H1 (cell line): ENCODE data around the gene AFAP1L2. TPM values are rescaled to one million over a fixed set of nuclear protein-coding genes. Genes with fewer than 3 reads are reported as not detected.

ENCODE experiments used
- CTCF ChIA-PET: fragments of 300-600 bp; sonication (Branson Sonifier 250); formaldehyde crosslinking; loops from one replicate; lab custom pipeline; 2021; ENCODE audit not compliant: partially characterized antibody; lab: Charles Lee
- POLR2A ChIA-PET: fragments of 300-600 bp; sonication (Branson Sonifier 250); formaldehyde crosslinking; loops from one replicate; lab custom pipeline; 2021; ENCODE audit warnings: inconsistent platforms; ENCODE audit not compliant: partially characterized antibody; lab: Charles Lee
- DNase-seq, 2 experiments: peaks; one replicate each; pipeline versions ENCODE4 v3.0.0 to v3.0.0-alpha.2; 2010 to 2022; ENCODE audit warnings: low spot score in 2 of 2, low read depth in 1 of 2, mixed read lengths in 1 of 2
- FAIRE-seq: peaks from 2 replicates; lab custom pipeline; 2011; peaks lifted over from hg19 to GRCh38; lab: Jason Lieb, UNC
- H2AFZ ChIP-seq: 2 replicates; pipeline ENCODE4 v1.8.1; 2012; ENCODE audit warnings: low read length, inconsistent platforms
- H2AK5ac ChIP-seq: 2 replicates; pipeline ENCODE4 v1.6.1; 2013; ENCODE audit warnings: low read depth, low read length
- H2BK120ac ChIP-seq: replicated peaks from 2 replicates; pipeline ENCODE3; 2013; ENCODE audit warnings: low read depth, low read length, inconsistent platforms
- H2BK12ac ChIP-seq: 2 replicates; pipeline ENCODE4 v1.6.1; 2013; ENCODE audit warnings: low read depth, low read length
- H2BK15ac ChIP-seq: 2 replicates; pipeline ENCODE4 v1.6.1; 2013; ENCODE audit warnings: low read length
- H2BK20ac ChIP-seq: 2 replicates; pipeline ENCODE4 v1.6.1; 2013; ENCODE audit warnings: low read length
- H2BK5ac ChIP-seq: 2 replicates; pipeline ENCODE4 v1.6.1; 2013; ENCODE audit warnings: low read depth, low read length
- H3K14ac ChIP-seq: 2 replicates; pipeline ENCODE4 v1.6.1; 2013; ENCODE audit warnings: inconsistent platforms; ENCODE audit not compliant: insufficient read length
- H3K18ac ChIP-seq: 2 replicates; pipeline ENCODE4 v1.6.1; 2013; ENCODE audit warnings: low read length; ENCODE audit errors: extremely low read depth
- H3K23ac ChIP-seq: 2 replicates; pipeline ENCODE4 v1.6.1; 2013; ENCODE audit warnings: inconsistent platforms; ENCODE audit not compliant: insufficient read length
- H3K23me2 ChIP-seq: 2 replicates; pipeline ENCODE4 v1.6.1; 2013; ENCODE audit warnings: low read depth, low read length
- H3K27ac ChIP-seq: 2 replicates; pipeline ENCODE4 v1.6.1; 2011; ENCODE audit warnings: low read depth, low read length, inconsistent platforms
- H3K27me3 ChIP-seq, 4 experiments: replicated peaks in 1 of 4; 1 replicate in 1 of 4; 2 replicates in 3 of 4; pipeline versions ENCODE4 v1.6.1 to v1.8.1; 2011 to 2013; ENCODE audit warnings: low read length in 3 of 4, mild to moderate bottlenecking in 3 of 4, inconsistent platforms in 2 of 4, mixed read lengths in 2 of 4, moderate library complexity in 1 of 4; ENCODE audit not compliant: control insufficient read depth in 3 of 4, insufficient read depth in 3 of 4; ENCODE audit errors: extremely low read depth in 1 of 4
- H3K36me3 ChIP-seq, 4 experiments: 2 replicates each; pipeline versions ENCODE4 v1.6.1 to v1.8.1; 2011 to 2013; ENCODE audit warnings: mild to moderate bottlenecking in 4 of 4, low read length in 3 of 4, moderate library complexity in 2 of 4, control low read depth in 1 of 4, inconsistent platforms in 1 of 4; ENCODE audit not compliant: insufficient read depth in 4 of 4, control insufficient read depth in 2 of 4
- H3K4ac ChIP-seq: replicated peaks from 2 replicates; pipeline ENCODE3; 2013; ENCODE audit warnings: low read length, low read depth, mixed read lengths, inconsistent platforms; ENCODE audit not compliant: insufficient read length
- H3K4me1 ChIP-seq, 4 experiments: replicated peaks in 1 of 4; 1 replicate in 1 of 4; 2 replicates in 3 of 4; pipeline versions ENCODE4 v1.6.1 to v1.8.1; 2011 to 2013; ENCODE audit warnings: low read length in 3 of 4, inconsistent platforms in 2 of 4, mixed read lengths in 1 of 4; ENCODE audit not compliant: insufficient read depth in 4 of 4, control insufficient read depth in 3 of 4
- H3K4me2 ChIP-seq, 2 experiments: 2 replicates each; pipeline versions ENCODE4 v1.6.1 to v1.8.1; 2011 to 2013; ENCODE audit warnings: low read depth in 2 of 2, low read length in 2 of 2, control low read depth in 1 of 2, inconsistent platforms in 1 of 2, mild to moderate bottlenecking in 1 of 2; ENCODE audit not compliant: insufficient read depth in 1 of 2
- H3K4me3 ChIP-seq, 4 experiments: fragments of 200-600, 300-600 bp in 1 of 4; sonication (generic), shearing (Covaris generic), sonication (Bioruptor Twin) in 1 of 4; 2 replicates each; pipeline versions ENCODE4 v1.5.1 to v1.8.1; 2011 to 2016; ENCODE audit warnings: low read length in 4 of 4, low read depth in 3 of 4, control low read depth in 2 of 4, inconsistent platforms in 2 of 4, mild to moderate bottlenecking in 2 of 4, mixed read lengths in 1 of 4, moderate library complexity in 1 of 4; ENCODE audit not compliant: insufficient read depth in 2 of 4; ENCODE audit errors: extremely low read depth in 1 of 4
- H3K56ac ChIP-seq: replicated peaks from 2 replicates; pipeline ENCODE3; 2013; ENCODE audit warnings: low read depth, mild to moderate bottlenecking, mixed read lengths, low read length, inconsistent platforms; ENCODE audit not compliant: insufficient read length
- H3K79me1 ChIP-seq: 2 replicates; pipeline ENCODE4 v1.6.1; 2013; ENCODE audit warnings: low read depth, low read length, control low read depth
- H3K79me2 ChIP-seq, 2 experiments: 2 replicates each; pipeline versions ENCODE4 v1.6.1 to v1.8.1; 2012 to 2013; ENCODE audit warnings: low read length in 2 of 2, mild to moderate bottlenecking in 2 of 2, inconsistent platforms in 1 of 2; ENCODE audit not compliant: insufficient read depth in 2 of 2, control insufficient read depth in 1 of 2
- H3K9ac ChIP-seq, 4 experiments: replicated peaks in 1 of 4; 1 replicate in 1 of 4; 2 replicates in 3 of 4; pipeline versions ENCODE4 v1.6.1 to v1.8.1; 2011 to 2013; ENCODE audit warnings: low read depth in 3 of 4, low read length in 3 of 4, control low read depth in 2 of 4, mild to moderate bottlenecking in 2 of 4, moderate library complexity in 2 of 4, inconsistent platforms in 1 of 4; ENCODE audit errors: extremely low read depth in 1 of 4
- H3K9me3 ChIP-seq, 2 experiments: 2 replicates each; pipeline versions ENCODE4 v1.6.1 to v1.8.1; 2012 to 2013; ENCODE audit warnings: mild to moderate bottlenecking in 2 of 2, moderate library complexity in 2 of 2, control low read depth in 1 of 2, inconsistent platforms in 1 of 2, low read depth in 1 of 2, low read length in 1 of 2, mixed read lengths in 1 of 2; ENCODE audit not compliant: insufficient read depth in 2 of 2
- H4K20me1 ChIP-seq, 2 experiments: replicated peaks in 1 of 2; 2 replicates each; pipeline versions ENCODE3 to v1.8.1; 2011 to 2013; ENCODE audit warnings: inconsistent platforms in 2 of 2, low read length in 2 of 2, mild to moderate bottlenecking in 1 of 2; ENCODE audit not compliant: insufficient read depth in 2 of 2, control insufficient read depth in 1 of 2
- H4K5ac ChIP-seq: 2 replicates; pipeline ENCODE4 v1.6.1; 2013; ENCODE audit warnings: low read length, low read depth, mixed read lengths, inconsistent platforms; ENCODE audit not compliant: insufficient read length
- H4K8ac ChIP-seq: 2 replicates; pipeline ENCODE4 v1.8.0; 2013; ENCODE audit warnings: mild to moderate bottlenecking, moderate library complexity, low read length, inconsistent platforms; ENCODE audit not compliant: insufficient read depth; ENCODE audit errors: extremely low read depth
- H4K91ac ChIP-seq: replicated peaks from 2 replicates; pipeline ENCODE3; 2013; ENCODE audit warnings: low read length, mixed read lengths, inconsistent platforms; ENCODE audit not compliant: insufficient read length
- KDM1A ChIP-seq: fragments of 200-600, 300-600 bp; sonication (generic); IDR thresholded peaks from 2 replicates; pipeline ENCODE4 v1.7.1; 2016; ENCODE audit warnings: mild to moderate bottlenecking, low read length, borderline replicate concordance
- POLR2A ChIP-seq, 2 experiments: IDR thresholded peaks; 1 replicate in 1 of 2; 2 replicates in 1 of 2; pipeline ENCODE4 v1.6.1; 2011; ENCODE audit warnings: low read depth in 2 of 2, low read length in 2 of 2, mild to moderate bottlenecking in 2 of 2; ENCODE audit errors: control extremely low read depth in 1 of 2
- SIN3A ChIP-seq, 2 experiments: IDR thresholded peaks in 1 of 2; conservative IDR thresholded peaks in 1 of 2; 2 replicates each; pipeline ENCODE4 v1.6.1; 2011 to 2012; ENCODE audit warnings: low read length in 2 of 2, improper control_type of control experiment in 1 of 2, low read depth in 1 of 2, mild to moderate bottlenecking in 1 of 2
- SRF ChIP-seq: IDR thresholded peaks from 2 replicates; pipeline ENCODE4 v1.6.1; 2011; ENCODE audit warnings: mild to moderate bottlenecking, low read depth, low read length, moderate library complexity
- WGBS, 2 experiments: shearing (Covaris generic) in 1 of 2; methylation state at CpG; one replicate each; pipeline versions ENCODE4 v1.1.6 to v1.1.7; 2013 to 2015; ENCODE audit warnings: low lambda C conversion rate in 2 of 2, mixed read lengths in 2 of 2, inconsistent platforms in 1 of 2, low coverage in 1 of 2, missing lambda C conversion rate in 1 of 2; ENCODE audit not compliant: insufficient replicate concordance in 2 of 2, insufficient coverage in 1 of 2, insufficient read length in 1 of 2; ENCODE audit errors: extremely low coverage in 1 of 2, missing lambda C conversion rate in 1 of 2; 5-methylcytosine and 5-hydroxymethylcytosine counted together
- polyA plus RNA-seq, 7 experiments: library from polyadenylated mRNA; depleted of rRNA in 3 of 7; stranded (reverse) in 5 of 7; unstranded in 2 of 7; fragments of >200 nt in 5 of 7; fragments of 200-250 nt in 2 of 7; gene quantifications; 1 replicate in 5 of 7; 2 replicates in 1 of 7; 4 replicates in 1 of 7; pipeline versions ENCODE4 v1.2.1 to v1.2.3, GENCODE V29; 2011 to 2013; ENCODE audit warnings: missing spikeins in 2 of 7, mixed read lengths in 2 of 7
- total RNA-seq: library from RNA; stranded (reverse); fragmentation: NEBNext Ultra II Directional; extraction: Animal tissue kit (Norgen Biotek cat#: 25700); gene quantifications from 2 replicates; pipeline ENCODE4 v1.2.1, GENCODE V29; 2021
- TF ChIP-seq, protein P1 (sequence below): IDR thresholded peaks from 2 replicates; pipeline ENCODE4 v1.6.1; 2012; ENCODE audit warnings: inconsistent platforms

The AFAP1L2 gene
- total and polyA plus RNA-seq, 2 of the 8 experiments (the other 6 are each of a cell fraction or from before 2014, with no cell fraction given) = 3.9 to 6.4 TPM

DNA sequence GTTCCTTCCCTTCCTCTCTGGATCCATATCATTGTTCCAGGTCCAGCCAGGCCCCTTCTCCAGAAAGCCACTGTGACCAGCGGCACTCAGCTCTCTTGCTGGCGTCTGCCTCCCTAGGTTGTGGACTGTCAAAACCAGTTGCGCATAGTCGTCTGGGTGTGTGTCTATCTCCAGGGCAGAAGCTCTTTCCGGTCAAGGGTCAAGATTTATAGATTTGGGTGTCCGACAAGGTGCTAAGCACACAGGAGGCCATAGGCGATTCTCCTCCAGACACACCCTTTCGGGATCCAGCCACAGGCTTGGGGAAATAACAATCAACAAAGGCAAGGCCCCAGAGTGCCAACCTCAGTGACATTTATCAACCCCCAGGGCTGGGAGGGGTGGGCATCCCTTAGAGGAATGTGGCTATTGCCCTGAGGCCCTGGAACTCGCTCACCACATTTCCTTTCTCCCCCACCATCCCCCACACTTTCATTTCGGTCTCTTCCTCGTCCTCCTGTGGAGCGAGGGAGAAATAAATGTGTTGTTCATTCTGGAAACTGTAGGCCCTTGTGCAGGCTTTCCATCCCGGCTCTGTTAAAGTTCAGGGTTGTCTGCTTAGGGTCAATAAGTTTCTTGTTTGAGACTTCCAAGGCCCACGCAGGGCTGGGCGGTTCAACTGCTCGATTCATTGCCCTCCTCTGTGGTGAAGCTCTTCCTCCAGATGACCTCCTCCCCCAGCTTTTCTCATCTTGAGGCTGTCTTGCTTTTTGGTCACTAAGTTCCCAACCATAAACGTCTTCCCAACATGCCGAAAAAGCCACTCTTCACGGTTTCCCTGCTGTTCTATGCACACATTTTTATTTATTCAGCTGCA is 57.9 kb downstream of the AFAP1L2 start:
- Histone ChIP-seq H3K27me3 (no peaks in the 10 kb centered on the region), H3K4me3 (no peak overlapping the region), H3K4ac (no peak overlapping the region), H2BK12ac (no peak overlapping the region), H3K18ac (no peak overlapping the region), H4K20me1 (no peaks in the 10 kb centered on the region), H2BK15ac (no peak overlapping the region), H3K4me2 (no peak overlapping the region), H3K23ac (no peak overlapping the region), H3K9ac (no peak overlapping the region), H4K5ac (no peak overlapping the region), H3K4me1 (peaks cover 0 to 7% (median 0%) of the 10 kb centered on the region in 4 experiments; a peak in 3 of 7 replicates), H2AK5ac (no peak overlapping the region), H3K79me2 (no peaks in the 10 kb centered on the region), H2BK120ac (no peak overlapping the region), H3K9me3 (no peaks in the 10 kb centered on the region), H2BK5ac (no peak overlapping the region), H3K79me1 (no peaks in the 10 kb centered on the region), H3K23me2 (no peaks in the 10 kb centered on the region), H4K91ac (no peak overlapping the region), H3K56ac (no peak overlapping the region), H2AFZ (no peak overlapping the region), H3K27ac (no peak overlapping the region), H2BK20ac (no peak overlapping the region), H4K8ac (peak overlapping the region; percentile 41; the same call in 1 of the 2 replicates), H3K36me3 (no peaks in the 10 kb centered on the region), H3K14ac (no peak overlapping the region)
- 85% methylated on average over 19 of the region's 19 CpGs; no CpG with 5 or more reads in 1 of the 2 experiments for WGBS, 2 experiments
- DNase-seq (no peak), FAIRE-seq (no peak)
- CTCF ChIA-PET = interaction anchor here (1.0 to 4.3 kb wide), 3 partner anchors 17 to 43 kb away, joined by 3 to 17 read pairs (median 16); no protein-coding TSS in a partner anchor
- POLR2A ChIA-PET = no interaction called here
- TF ChIP-seq POLR2A (IDR thresholded peaks at IDR 0.05; ENCODE audit: control extremely low read depth in 1 of 2, low read depth in 2 of 2, low read length in 2 of 2) (no peak), KDM1A (no peak), SRF (no peak), SIN3A (conservative IDR thresholded peaks at IDR 0.05 in 1 of 2, IDR thresholded peaks at IDR 0.05 in 1 of 2; ENCODE audit: low read depth in 1 of 2, low read length in 2 of 2) (no peak)
- TF ChIP-seq, protein P1, sequence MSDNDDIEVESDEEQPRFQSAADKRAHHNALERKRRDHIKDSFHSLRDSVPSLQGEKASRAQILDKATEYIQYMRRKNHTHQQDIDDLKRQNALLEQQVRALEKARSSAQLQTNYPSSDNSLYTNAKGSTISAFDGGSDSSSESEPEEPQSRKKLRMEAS = no peak
